ENCODE results near the gene DNAJC1.

The DNAJC1 gene

GRCh38 chr10:22017283-22018020, 13.9 kb upstream of the DNAJC1 start:
- no peak for TF ChIP-seq CTCF (IDR thresholded peaks at IDR 0.05; ENCODE audit: insufficient read depth, missing control alignments)
- FAIRE-seq: no peak

GRCh38 chr10:22016046-22016705, 12.6 kb upstream of the DNAJC1 start:
- FAIRE-seq (no peak), DNase-seq (ENCODE audit: insufficient read length, low spot score) (no peak)
- no peak for TF ChIP-seq CTCF (IDR thresholded peaks at IDR 0.05; ENCODE audit: insufficient read depth, missing control alignments)

More at GRCh38 chr10:22017283-22018020, 13.9 kb upstream of the DNAJC1 start:
- no peak for DNase-seq (ENCODE audit: insufficient read length, low spot score)

- no peak for DNase-seq (ENCODE audit: insufficient read length, low spot score)
- TF ChIP-seq CTCF (IDR thresholded peaks at IDR 0.05; ENCODE audit: insufficient read depth, missing control alignments): peak; percentile 27
- no peak for FAIRE-seq
Measured at GRCh38 chr10:22010973-22011408, 7.5 kb upstream of the DNAJC1 start.

GRCh38 chr10:22010539-22010938, 7.0 kb upstream of the DNAJC1 start:
- no peak for FAIRE-seq
- DNase-seq (ENCODE audit: insufficient read length, low spot score): no peak
- TF ChIP-seq CTCF (IDR thresholded peaks at IDR 0.05; ENCODE audit: insufficient read depth, missing control alignments): no peak

- no peak for DNase-seq (ENCODE audit: insufficient read length, low spot score)
- TF ChIP-seq CTCF (IDR thresholded peaks at IDR 0.05; ENCODE audit: insufficient read depth, missing control alignments): no peak
- no peak for FAIRE-seq
Measured at GRCh38 chr10:22006379-22006884, 2.9 kb upstream of the DNAJC1 start.

GRCh38 chr10:22005763-22006162, 2.2 kb upstream of the DNAJC1 start:
- FAIRE-seq (no peak), DNase-seq (ENCODE audit: insufficient read length, low spot score) (no peak)
- TF ChIP-seq CTCF (IDR thresholded peaks at IDR 0.05; ENCODE audit: insufficient read depth, missing control alignments): no peak

GRCh38 chr10:22003964-22004281, 393 bp upstream of the DNAJC1 start:
- FAIRE-seq (no peak), DNase-seq (ENCODE audit: insufficient read length, low spot score) (no peak)
- no peak for TF ChIP-seq CTCF (IDR thresholded peaks at IDR 0.05; ENCODE audit: insufficient read depth, missing control alignments)

All from D721Med (cell line).